NT2/D1 (cell line): ENCODE measurements around the gene NDUFA3.

Experiments used
- SUZ12 ChIP-seq: IDR thresholded peaks from 2 replicates; pipeline ENCODE4 v1.6.1; 2011; ENCODE audit not compliant: insufficient read length, insufficient read depth; ENCODE audit errors: extremely low read depth
- YY1 ChIP-seq: IDR thresholded peaks from 2 replicates; pipeline ENCODE4 v1.6.1; 2011; ENCODE audit not compliant: insufficient read length, insufficient read depth
- ZNF274 ChIP-seq: IDR thresholded peaks from 2 replicates; pipeline ENCODE4 v1.6.1; 2011; ENCODE audit warnings: mild to moderate bottlenecking, low read depth, low read length

GRCh38 chr19:54107876-54108490 is 5.3 kb downstream of the NDUFA3 start:
- TF ChIP-seq YY1 (no peak), SUZ12 (no peak), ZNF274 (no peak)
